GM19043 (cell line): ENCODE results near the gene FBXL5.
A peak's percentile ranks its signal among the peaks of the same experiment; 100 is the strongest.

Experiments used
- ATAC-seq: cut with Tn5 transposase; IDR thresholded peaks from one replicate; pipeline ENCODE4 v1.9.1; 2021; ENCODE audit warnings: low read depth; ENCODE audit not compliant: unreplicated experiment

Gene FBXL5

DNA sequence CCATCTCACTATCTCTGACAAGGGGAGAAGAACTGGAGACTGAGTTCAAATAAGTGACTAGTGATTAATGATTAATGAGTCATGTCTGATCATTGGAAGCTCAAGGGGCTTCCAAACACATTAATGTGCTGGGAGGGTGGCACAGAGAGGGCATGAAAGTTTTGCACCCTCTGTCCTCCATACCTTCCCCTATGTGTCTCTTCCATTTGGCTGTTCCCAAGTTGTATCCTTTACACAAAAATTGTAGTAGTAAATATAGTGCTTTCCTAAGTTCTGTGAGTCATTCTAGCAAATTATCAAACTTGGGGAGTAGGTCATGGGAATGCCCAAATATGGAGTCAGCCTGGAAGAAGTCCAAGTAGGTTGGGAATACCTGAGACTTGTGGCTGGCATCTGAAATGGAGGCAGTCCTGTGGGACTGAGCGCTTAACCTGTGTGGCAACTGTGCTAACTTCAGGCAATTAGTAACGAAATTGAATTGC lies 22.4 kb upstream of the FBXL5 start:
- no peak for ATAC-seq

GRCh38 chr4:15676899-15677298 lies 21.7 kb upstream of the FBXL5 start:
- no peak for ATAC-seq

DNA sequence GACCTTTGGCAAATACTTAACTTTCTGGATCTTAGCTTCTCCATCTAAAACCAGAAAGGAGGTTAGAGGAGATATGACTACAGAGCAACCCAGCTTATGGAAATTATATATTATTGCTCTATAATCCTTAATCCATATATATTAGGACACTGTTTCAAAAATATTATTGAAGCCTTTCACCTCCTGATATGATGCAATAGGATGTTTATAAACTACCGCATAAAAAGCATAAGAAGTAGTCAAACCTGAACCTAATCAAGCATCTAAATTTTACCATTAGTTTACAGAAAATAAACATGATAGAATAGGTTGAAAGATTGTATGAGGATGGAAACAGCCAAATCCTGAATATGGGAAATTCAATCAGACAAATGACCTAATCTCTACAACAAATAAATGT lies 20.9 kb upstream of the FBXL5 start:
- ATAC-seq, result no peak

DNA sequence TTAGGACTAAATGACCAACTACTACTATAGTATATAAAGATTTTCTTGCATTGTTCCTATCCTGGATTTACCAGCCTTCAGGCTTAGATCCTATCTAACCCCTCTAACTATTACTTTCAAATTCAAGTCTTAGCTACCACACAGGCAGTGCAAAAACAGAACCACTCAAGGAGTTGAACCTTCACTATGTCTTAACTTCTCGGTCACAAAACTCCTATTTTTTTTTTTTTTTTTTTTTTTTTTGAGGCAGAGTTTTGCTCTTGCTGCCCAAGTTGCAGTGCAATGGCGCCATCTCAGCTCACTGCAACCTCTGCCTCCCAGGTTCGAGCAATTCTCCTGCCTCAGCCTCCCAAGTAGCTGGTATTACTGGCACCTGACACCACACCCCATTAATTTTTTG lies 20.2 kb upstream of the FBXL5 start:
- no peak for ATAC-seq

DNA sequence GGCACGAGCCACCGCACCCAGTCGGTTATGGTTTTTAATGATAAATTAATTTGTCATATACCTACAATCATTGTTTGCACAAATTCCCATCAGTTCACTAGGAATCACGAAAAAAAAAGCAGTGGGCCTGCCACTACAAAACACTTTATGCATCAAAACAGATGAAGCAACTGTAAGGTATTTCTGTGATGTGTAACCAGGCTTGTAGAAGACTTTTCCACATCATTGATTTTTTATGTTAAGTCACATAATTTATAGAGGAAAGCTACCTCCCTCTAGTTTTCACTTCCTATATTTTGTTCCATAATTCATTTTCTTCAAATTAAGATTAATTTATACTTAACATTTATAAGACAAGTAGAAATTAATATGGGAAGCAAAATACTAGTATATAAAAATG lies 19.8 kb upstream of the FBXL5 start:
- ATAC-seq, result no peak

DNA sequence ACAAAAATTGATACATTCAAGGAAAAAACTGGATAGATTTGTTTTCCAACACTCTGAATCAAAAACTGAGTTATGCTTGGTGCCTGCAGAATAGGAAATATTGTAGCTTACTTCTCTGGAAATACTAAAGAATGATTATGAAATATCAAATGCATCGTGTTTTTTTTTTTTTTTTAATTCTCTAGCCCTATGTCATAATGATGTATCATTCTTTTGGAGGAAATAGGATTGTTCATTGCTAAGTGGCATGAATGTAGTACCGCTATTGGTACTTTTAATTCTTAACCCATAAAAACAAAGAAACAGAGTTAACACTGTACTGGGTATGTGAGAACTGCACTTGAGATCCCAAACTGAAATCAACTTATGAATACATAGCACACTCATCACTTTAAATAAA lies 18.9 kb upstream of the FBXL5 start:
- no peak for ATAC-seq

DNA sequence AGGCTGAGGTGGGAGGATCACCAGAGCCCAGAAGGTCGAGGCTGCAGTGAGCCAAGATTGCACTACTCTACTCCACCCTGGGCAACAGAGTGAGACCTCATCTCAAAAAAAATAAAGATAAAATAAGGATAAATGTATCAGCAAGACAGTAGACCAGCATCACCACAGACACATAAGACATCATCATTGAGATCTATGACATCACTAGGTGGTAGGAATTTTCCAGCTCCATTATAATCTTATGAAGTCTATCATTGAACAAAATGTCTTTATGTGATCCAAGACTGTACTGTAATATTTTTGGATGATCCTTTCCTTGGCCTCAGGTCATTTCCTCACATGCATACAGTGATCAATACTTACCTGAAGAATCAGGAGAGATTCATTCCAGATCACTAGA lies 18.2 kb upstream of the FBXL5 start:
- no peak for ATAC-seq

DNA sequence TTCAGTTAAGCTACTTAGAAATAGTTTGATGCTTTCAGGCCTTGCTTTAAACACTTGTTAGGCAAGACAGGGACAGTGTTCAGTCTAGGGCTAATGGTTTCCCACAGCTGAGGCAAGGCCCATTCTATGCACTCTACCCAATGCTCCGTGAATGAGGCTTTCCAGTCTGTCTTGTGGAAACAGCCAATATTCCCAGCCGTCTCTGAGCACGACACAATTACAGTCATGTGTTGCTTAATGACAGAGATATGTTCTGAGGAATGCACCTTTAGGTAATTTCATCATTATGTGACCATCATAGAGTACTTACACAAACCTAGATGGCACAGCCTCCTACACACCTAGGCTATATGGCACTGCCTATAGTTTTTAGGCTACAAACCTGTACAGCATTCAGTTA lies 16.9 kb upstream of the FBXL5 start:
- no peak for ATAC-seq

- ATAC-seq, result no peak
These were observed 15.4 kb upstream of the FBXL5 start for GRCh38 chr4:15670576-15670975.

GRCh38 chr4:15668566-15669435 lies 13.6 kb upstream of the FBXL5 start:
- no peak for ATAC-seq

DNA sequence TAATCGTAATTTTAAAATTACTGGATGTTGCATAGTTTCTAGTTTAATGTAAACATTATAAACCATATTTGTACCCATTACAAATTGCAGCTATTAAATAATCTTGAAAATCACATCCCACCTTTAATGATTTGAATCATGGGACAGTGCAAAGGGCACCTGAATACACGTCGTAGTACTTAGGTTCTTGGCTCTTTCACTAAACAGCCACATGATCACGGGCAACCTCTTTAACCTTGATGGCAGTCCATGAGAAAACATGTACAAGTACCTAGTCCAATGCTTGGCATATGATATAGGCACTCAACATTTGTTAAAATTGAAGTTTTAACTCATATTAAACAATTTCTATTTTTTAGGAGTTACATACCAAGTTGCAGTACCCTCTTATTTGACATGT lies 11.8 kb upstream of the FBXL5 start:
- no peak for ATAC-seq

DNA sequence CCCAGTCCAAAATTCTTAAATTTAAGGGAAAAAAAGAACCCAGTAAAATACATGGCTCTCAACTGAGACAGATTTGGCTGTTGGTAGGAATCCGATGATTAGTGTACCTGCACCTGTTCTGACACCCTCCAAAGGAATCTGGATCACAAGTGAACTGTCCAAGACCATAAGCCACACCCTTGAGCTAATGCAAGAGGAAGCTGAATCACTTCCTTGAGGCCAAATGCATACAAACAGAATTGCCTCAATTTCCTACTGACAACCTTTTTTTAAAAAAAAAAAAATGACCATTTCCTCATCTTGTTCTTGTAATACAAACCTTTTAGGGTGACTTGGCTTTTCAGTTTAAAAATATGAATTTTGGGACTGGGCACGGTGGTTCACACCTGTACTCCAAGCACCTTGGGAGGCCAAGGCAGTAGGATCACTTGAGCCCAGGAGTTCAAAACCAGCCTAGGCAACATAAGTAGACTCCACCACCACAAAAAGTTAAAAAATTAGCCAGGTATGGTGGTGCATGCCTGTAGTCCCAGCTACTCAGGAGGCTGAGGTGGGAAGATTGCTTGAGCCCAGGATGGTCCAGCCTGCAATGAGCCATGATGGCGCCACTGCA lies 10.7 kb upstream of the FBXL5 start:
- no peak for ATAC-seq

DNA sequence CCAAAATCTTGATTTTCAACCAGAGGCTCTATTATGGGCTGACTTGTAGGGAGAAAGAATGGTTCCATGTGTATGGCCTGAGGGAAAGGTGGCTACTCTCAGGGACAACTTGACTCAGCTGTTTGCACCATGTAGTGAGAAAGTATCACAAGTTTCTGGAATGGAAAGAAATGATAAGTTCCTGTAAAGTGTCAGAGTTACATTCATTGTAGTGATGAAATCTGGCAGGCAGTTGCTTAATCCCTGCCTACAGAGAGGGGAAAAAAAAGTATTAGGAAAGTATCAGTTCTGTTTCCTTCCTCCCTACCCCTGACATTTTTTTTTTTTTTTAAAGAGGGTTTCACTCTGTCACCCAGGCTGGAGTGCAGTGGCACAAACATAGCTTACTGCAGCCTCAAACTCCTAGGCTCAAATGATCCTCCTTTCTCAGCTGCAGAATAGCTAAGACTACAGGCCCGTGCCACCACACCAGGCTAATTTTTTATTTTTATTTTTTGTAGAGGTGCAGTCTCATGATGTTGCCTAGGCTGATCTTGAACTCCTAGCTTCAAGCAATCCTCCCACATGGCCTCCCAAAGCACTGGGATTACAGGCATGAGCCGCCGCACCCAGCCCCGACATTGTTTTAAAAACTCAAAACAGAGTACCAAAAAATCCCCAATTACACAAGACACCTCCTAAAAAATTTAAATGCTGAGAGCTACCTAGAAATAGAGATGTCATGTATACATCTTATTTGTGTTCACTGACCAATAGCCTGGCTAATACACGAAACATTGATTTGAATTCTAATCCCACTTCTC lies 4.8 kb upstream of the FBXL5 start:
- no peak for ATAC-seq

DNA sequence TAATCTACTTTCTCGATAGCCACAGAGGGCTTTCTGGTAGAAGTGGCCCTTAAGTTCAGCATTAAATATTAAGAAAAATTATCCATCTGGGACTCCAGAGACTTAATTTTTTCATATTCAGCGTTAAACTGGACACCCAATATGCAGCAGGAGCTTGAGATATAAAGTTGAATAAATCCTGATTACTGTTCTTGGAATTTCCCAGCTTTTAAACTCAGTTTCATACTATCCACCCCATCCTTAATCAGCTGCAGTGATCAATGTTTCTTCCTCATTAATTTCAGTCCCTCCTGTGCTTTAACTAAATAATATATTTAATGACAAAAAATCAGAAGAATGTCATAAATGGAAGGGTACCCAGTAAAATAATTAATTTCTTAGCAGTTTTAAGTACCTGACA lies 3.6 kb upstream of the FBXL5 start:
- ATAC-seq, result no peak

GRCh38 chr4:15658136-15658770 lies 3.1 kb upstream of the FBXL5 start:
- no peak for ATAC-seq

DNA sequence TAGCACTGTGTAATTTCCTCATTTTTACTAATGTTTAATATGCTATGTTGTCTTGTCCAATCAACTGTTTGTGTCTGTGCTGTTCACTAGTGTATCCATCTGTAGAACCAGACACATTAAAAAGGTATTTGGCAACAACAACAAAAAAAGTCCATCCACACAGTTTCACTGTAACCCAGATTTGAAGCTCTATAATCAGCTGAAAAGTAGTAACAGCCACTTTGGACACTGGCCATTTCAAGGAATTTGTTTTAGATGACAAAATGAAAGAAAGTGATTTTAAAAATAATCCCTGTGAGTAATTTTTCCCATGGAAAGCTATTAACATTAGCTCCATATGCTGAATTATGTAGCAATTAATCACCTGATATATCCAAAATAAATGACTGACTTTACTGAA lies 2.2 kb upstream of the FBXL5 start:
- ATAC-seq, result no peak

GRCh38 chr4:15656038-15656470 lies 897 bp upstream of the FBXL5 start:
- ATAC-seq, result no peak

DNA sequence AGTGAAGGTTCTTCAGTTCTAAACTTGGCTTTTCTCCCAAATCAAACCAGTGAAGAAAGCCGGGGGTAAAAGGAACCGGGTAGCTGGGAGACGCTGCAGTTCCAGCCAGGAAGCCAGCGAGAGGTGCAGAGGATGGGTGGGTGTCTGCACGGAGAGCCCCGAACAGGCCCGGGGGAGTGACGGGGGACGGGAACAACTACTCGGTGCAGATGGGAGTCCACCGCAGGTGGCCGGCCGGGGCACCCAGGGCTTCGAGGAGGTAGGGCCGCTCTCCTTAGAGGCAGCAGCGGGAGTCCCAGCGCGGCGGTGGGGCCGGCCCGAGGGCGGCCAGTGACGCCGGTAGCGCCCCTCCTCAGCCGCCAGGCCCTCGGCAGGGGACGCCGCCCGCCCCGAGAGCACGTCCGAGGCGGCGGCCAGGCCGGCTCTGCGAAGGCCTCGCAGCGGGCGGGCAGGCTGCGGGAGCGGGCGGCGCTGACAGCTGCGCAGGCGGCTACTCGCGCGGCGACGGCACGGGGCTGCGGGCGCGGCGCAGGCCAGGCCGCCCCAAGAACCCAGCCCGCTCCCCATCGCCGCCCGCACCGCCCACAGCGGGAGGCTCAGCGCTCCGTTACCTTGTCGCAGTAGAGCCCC lies 449 bp downstream of the FBXL5 start:
- ATAC-seq, result peak; percentile 46

GRCh38 chr4:15653864-15654592 lies 1.1 kb downstream of the FBXL5 start:
- ATAC-seq, result no peak

GRCh38 chr4:15653420-15653819 lies 1.7 kb downstream of the FBXL5 start:
- ATAC-seq, result no peak
